Trophoblast cell (in vitro differentiated cells and primary cell): Measurements from ENCODE around the gene ANKRD13A.
A peak's percentile ranks its signal among the peaks of the same experiment; 100 is the strongest.

ENCODE experiments used
- DNase-seq, 2 donors: peaks; one replicate each; pipeline ENCODE4 v3.0.0-alpha.2; 2016
- H2AFZ ChIP-seq: 2 replicates; pipeline ENCODE4 v1.6.1; 2013; ENCODE audit warnings: low read length, moderate library complexity, mild to moderate bottlenecking; ENCODE audit not compliant: insufficient read depth, poor library complexity
- H2AK5ac ChIP-seq: 2 replicates; pipeline ENCODE4 v1.6.1; 2013; ENCODE audit warnings: mild to moderate bottlenecking, low read length
- H2BK120ac ChIP-seq: 2 replicates; pipeline ENCODE4 v1.6.1; 2013; ENCODE audit warnings: low read length, mild to moderate bottlenecking, moderate library complexity; ENCODE audit not compliant: insufficient read depth, poor library complexity
- H2BK12ac ChIP-seq: 2 replicates; pipeline ENCODE4 v1.6.1; 2013; ENCODE audit warnings: mild to moderate bottlenecking, low read length, moderate library complexity
- H2BK5ac ChIP-seq: 2 replicates; pipeline ENCODE4 v1.6.1; 2013; ENCODE audit warnings: low read length, low read depth, moderate library complexity, mild to moderate bottlenecking; ENCODE audit not compliant: poor library complexity
- H3K14ac ChIP-seq: 2 replicates; pipeline ENCODE4 v1.6.1; 2013; ENCODE audit warnings: mild to moderate bottlenecking, low read length
- H3K18ac ChIP-seq: 2 replicates; pipeline ENCODE4 v1.6.1; 2013; ENCODE audit warnings: mild to moderate bottlenecking, low read length
- H3K23ac ChIP-seq: 2 replicates; pipeline ENCODE4 v1.6.1; 2013; ENCODE audit warnings: low read length
- H3K27ac ChIP-seq: 2 replicates; pipeline ENCODE4 v1.5.1; 2013; ENCODE audit warnings: low read depth, mild to moderate bottlenecking, inconsistent platforms, low read length, moderate library complexity
- H3K27me3 ChIP-seq: 2 replicates; pipeline ENCODE4 v1.6.1; 2013; ENCODE audit warnings: inconsistent platforms, mild to moderate bottlenecking, low read length, moderate library complexity; ENCODE audit not compliant: insufficient read depth
- H3K36me3 ChIP-seq, 2 experiments: 1 replicate in 1 of 2; 2 replicates in 1 of 2; pipeline ENCODE4 v1.6.1; 2013; ENCODE audit warnings: low read length in 2 of 2, mild to moderate bottlenecking in 2 of 2, moderate library complexity in 1 of 2; ENCODE audit not compliant: insufficient read depth in 2 of 2, control insufficient read depth in 1 of 2
- H3K4ac ChIP-seq: 2 replicates; pipeline ENCODE4 v1.6.1; 2013; ENCODE audit warnings: low read depth, mild to moderate bottlenecking, low read length, moderate library complexity
- H3K4me1 ChIP-seq, 2 experiments: 1 replicate in 1 of 2; 2 replicates in 1 of 2; pipeline ENCODE4 v1.6.1; 2013; ENCODE audit warnings: low read length in 2 of 2, mild to moderate bottlenecking in 2 of 2, moderate library complexity in 1 of 2; ENCODE audit not compliant: insufficient read depth in 2 of 2, control insufficient read depth in 1 of 2
- H3K4me2 ChIP-seq: 2 replicates; pipeline ENCODE4 v1.6.1; 2013; ENCODE audit warnings: inconsistent platforms, mild to moderate bottlenecking, low read length, moderate library complexity
- H3K4me3 ChIP-seq: 2 replicates; pipeline ENCODE4 v1.5.1; 2013; ENCODE audit warnings: mild to moderate bottlenecking, low read depth, low read length, inconsistent platforms
- H3K79me1 ChIP-seq: one replicate; pipeline ENCODE4 v1.6.1; 2013; ENCODE audit warnings: low read length
- H3K79me2 ChIP-seq: 2 replicates; pipeline ENCODE4 v1.6.1; 2013; ENCODE audit warnings: low read length, mild to moderate bottlenecking; ENCODE audit not compliant: control insufficient read depth, insufficient read depth, poor library complexity
- H3K9ac ChIP-seq: 2 replicates; pipeline ENCODE4 v1.6.1; 2013; ENCODE audit warnings: mild to moderate bottlenecking, low read length
- H3K9me3 ChIP-seq: 2 replicates; pipeline ENCODE4 v1.6.1; 2013; ENCODE audit warnings: low read depth, mild to moderate bottlenecking, control low read depth, inconsistent platforms, low read length; ENCODE audit not compliant: insufficient read depth
- H4K12ac ChIP-seq: 2 replicates; pipeline ENCODE4 v1.6.1; 2013; ENCODE audit warnings: low read depth, mild to moderate bottlenecking, low read length, moderate library complexity
- H4K8ac ChIP-seq: 2 replicates; pipeline ENCODE4 v1.6.1; 2013; ENCODE audit warnings: low read depth, mild to moderate bottlenecking, low read length, moderate library complexity
- H4K91ac ChIP-seq: one replicate; pipeline ENCODE4 v1.6.1; 2013; ENCODE audit warnings: low read depth, mild to moderate bottlenecking, low read length, moderate library complexity
- WGBS: extraction: QIAGEN DNeasy Blood & Tissue Kit; methylation state at CpG from one replicate; pipeline ENCODE4 v1.1.7; 2013; ENCODE audit warnings: missing lambda C conversion rate; ENCODE audit not compliant: insufficient read length, insufficient coverage; ENCODE audit errors: extremely low coverage; 5-methylcytosine and 5-hydroxymethylcytosine counted together

The ANKRD13A gene

DNA sequence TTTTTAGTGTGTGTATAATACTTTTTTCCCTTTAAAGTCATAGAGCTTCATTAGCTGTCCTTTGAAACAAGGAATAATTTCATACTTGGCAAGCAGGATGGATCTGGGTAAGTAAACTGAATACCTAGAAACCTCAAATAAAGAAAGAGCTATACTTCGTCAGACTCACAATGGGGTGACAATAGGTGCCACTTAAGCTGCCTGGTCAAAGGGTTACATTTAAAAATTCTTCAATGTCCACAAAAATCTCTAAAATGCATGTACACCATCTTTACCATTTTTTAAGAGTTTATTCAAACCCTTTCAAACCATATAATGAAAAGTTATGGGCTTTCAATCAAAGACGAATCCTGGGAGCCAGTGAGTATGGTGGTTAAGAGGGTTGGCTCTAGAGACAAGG lies 6.1 kb upstream of the ANKRD13A start:
- H2BK5ac ChIP-seq, result no peak overlapping the region
- no peak overlapping the region for H4K8ac ChIP-seq
- no peak for DNase-seq
- H2AK5ac ChIP-seq, result no peak overlapping the region
- peaks cover 4% of the 10 kb centered on the region for H3K79me1 ChIP-seq
- no peak overlapping the region for H3K4me3 ChIP-seq
- no peak overlapping the region for H2AFZ ChIP-seq
- peaks cover 7% of the 10 kb centered on the region for H3K79me2 ChIP-seq
- H3K9me3 ChIP-seq, result no peaks in the 10 kb centered on the region
- H3K18ac ChIP-seq, result no peak overlapping the region
- no peak overlapping the region for H2BK12ac ChIP-seq
- H4K12ac ChIP-seq, result no peak overlapping the region
- H3K27me3 ChIP-seq, result no peaks in the 10 kb centered on the region
- no peak overlapping the region for H3K4me2 ChIP-seq
- no peak overlapping the region for H3K14ac ChIP-seq
- no peak overlapping the region for H2BK120ac ChIP-seq
- no peak overlapping the region for H3K23ac ChIP-seq
- H3K36me3 ChIP-seq, result peaks cover 11 to 14% of the 10 kb centered on the region in 2 experiments
- WGBS, result no CpG with 5 or more reads among the region's 2 CpGs
- no peak overlapping the region for H3K27ac ChIP-seq
- no peak overlapping the region for H3K4ac ChIP-seq
- no peak overlapping the region for H3K9ac ChIP-seq
- no peaks in the 10 kb centered on the region for H3K4me1 ChIP-seq
- no peak overlapping the region for H4K91ac ChIP-seq

DNA sequence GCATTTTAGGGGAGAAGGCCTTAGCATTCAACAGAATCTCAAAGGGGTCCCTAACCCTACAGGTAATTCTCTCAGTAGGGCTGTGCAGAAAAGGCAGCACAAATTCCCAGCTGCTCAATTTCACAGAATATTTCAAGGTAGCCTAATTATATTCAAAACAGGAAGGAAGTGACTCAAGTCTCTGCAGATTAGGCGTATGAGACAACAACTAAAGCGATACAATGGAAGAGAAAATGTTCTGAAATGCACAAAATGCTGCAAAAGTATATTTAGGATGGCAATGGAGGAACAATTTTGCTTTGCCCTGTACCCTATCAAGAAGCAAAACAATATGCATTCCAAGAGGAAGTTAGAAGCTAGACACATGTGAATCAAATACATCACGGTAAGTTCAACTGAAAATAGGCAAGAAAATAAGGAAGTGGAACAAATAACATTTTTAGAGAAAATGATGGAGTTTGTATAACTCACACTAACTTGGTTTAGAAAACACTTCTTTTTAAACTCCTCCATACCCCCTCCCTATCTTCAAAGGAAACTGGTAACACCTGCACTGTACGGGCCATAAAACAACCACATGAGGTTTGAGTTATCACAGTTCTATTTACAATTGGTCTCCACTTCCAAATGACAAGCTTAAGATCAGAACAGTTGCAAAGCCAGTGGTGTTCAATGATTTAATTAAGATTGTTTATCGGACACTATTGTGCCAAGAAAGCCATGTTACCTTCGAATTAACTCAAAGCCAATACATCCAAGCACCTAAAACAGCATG lies 4.6 kb upstream of the ANKRD13A start:
- Histone ChIP-seq H3K9ac (no peak overlapping the region), H3K14ac (no peak overlapping the region), H3K4me2 (no peak overlapping the region), H3K9me3 (no peaks in the 10 kb centered on the region), H2AK5ac (no peak overlapping the region), H4K12ac (no peak overlapping the region), H3K27me3 (no peaks in the 10 kb centered on the region), H3K18ac (no peak overlapping the region), H4K8ac (no peak overlapping the region), H3K4ac (no peak overlapping the region), H3K23ac (no peak overlapping the region), H3K27ac (no peak overlapping the region), H3K79me2 (peaks cover 8% of the 10 kb centered on the region), H3K4me1 (no peaks in the 10 kb centered on the region), H2BK12ac (no peak overlapping the region), H3K79me1 (peaks cover 8% of the 10 kb centered on the region), H3K36me3 (peaks cover 4 to 6% of the 10 kb centered on the region in 2 experiments), H3K4me3 (no peak overlapping the region), H4K91ac (no peak overlapping the region), H2BK5ac (no peak overlapping the region), H2AFZ (no peak overlapping the region), H2BK120ac (no peak overlapping the region)
- DNase-seq, result no peak
- WGBS, result no CpG with 5 or more reads among the region's 6 CpGs

DNA sequence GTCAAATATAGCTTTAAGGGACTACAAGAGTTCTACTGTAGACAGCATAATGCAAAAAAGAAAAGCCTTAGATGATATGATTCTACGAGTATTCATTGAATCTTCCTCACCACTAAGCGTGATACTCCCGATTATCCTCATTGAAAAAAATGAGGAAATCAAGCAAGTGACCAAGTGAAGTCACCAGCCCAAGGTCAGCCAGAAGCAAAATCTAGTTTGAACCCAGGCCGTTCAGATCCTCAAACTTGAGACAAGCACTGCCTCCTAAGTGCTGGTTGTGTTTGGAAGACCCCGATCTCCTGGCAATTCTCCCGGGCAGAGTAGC lies 3.9 kb upstream of the ANKRD13A start:
- no peak overlapping the region for H3K23ac ChIP-seq
- H3K36me3 ChIP-seq, result peaks cover 4% of the 10 kb centered on the region in 2 experiments
- peaks cover 8% of the 10 kb centered on the region for H3K79me2 ChIP-seq
- H3K4me2 ChIP-seq, result peak overlapping the region; percentile 84
- no peak overlapping the region for H2BK5ac ChIP-seq
- H3K9ac ChIP-seq, result peak overlapping the region; percentile 30
- no peak overlapping the region for H4K8ac ChIP-seq
- H4K91ac ChIP-seq, result no peak overlapping the region
- no peak for DNase-seq
- H2BK12ac ChIP-seq, result no peak overlapping the region
- peaks cover 8% of the 10 kb centered on the region for H3K79me1 ChIP-seq
- no peaks in the 10 kb centered on the region for H3K27me3 ChIP-seq
- peak overlapping the region; percentile 41 for H2AFZ ChIP-seq
- peak overlapping the region; percentile 94 for H3K4me3 ChIP-seq
- H3K4ac ChIP-seq, result no peak overlapping the region
- no peak overlapping the region for H2AK5ac ChIP-seq
- peak overlapping the region; percentile 30 for H3K18ac ChIP-seq
- no CpG with 5 or more reads among the region's 6 CpGs for WGBS
- H3K4me1 ChIP-seq, result peaks cover 0 to 3% of the 10 kb centered on the region in 2 experiments
- no peak overlapping the region for H4K12ac ChIP-seq
- no peaks in the 10 kb centered on the region for H3K9me3 ChIP-seq
- H3K27ac ChIP-seq, result no peak overlapping the region
- H3K14ac ChIP-seq, result no peak overlapping the region
- H2BK120ac ChIP-seq, result no peak overlapping the region

DNA sequence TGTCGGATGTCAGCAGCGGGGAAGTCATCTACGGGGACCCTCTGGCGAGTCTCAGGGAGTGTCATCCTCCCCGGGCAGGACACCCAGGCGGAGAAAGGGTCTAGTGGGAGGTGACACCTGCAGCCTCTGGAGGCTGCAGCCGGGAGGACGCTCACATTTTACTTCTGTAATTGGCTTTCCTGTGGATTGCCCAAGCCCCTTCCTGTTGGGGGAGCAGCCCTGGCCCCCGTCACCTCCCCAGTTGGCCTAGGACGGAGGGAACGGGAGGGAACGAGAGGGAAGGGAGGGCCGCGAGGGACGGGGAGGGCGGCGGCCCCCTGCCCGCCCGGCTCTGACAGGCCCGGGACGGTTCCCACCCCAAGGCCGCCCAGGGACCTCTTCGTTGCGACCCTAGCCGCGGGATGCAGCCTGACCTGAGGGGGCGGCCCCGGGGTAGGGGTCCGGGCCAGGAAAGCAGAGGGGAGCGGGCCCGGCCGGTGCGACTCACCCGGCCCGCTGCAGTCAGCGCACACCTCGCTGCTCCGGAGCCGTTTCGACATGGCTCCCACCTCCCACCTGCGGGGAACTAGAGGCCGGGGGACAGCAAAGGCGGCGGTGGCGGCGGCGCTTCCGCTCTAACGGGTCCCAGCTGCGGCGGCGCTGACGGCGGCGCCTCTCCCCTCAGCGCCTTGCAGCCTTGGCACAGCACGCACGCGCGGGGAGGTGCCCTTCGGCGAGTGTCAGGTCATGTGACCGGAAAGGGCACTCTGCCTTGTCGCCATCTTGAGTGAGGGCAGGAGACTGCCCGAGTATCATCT lies 3.3 kb upstream of the ANKRD13A start, which contains the start of gene GIT2:
Gene GIT2, minus strand, starts transcription at position 683 of the 797 bp plus-strand sequence. Its CDS starts 144 bp downstream, at position 539.
- H3K79me2 ChIP-seq, result peaks cover 8% of the 10 kb centered on the region
- peak within 1 kb of the TSS; percentile 37 for H3K14ac ChIP-seq
- H2AK5ac ChIP-seq, result no peak within 1 kb of the TSS
- H3K23ac ChIP-seq, result no peak within 1 kb of the TSS
- H3K4me1 ChIP-seq, result peaks cover 0 to 4% of the 10 kb centered on the region in 2 experiments
- H4K12ac ChIP-seq, result peak within 1 kb of the TSS; percentile 31
- peak within 1 kb of the TSS; percentile 13 for H2BK120ac ChIP-seq
- H2BK12ac ChIP-seq, result no peak within 1 kb of the TSS
- H3K9ac ChIP-seq, result peak within 1 kb of the TSS; percentile 74
- peak within 1 kb of the TSS; percentile 1 for H2BK5ac ChIP-seq
- peak within 1 kb of the TSS; percentile 56 for H4K91ac ChIP-seq
- peak within 1 kb of the TSS; percentile 71 for H3K18ac ChIP-seq
- H3K27me3 ChIP-seq, result no peaks in the 10 kb centered on the region
- H3K4me3 ChIP-seq, result peak within 1 kb of the TSS; percentile 94
- H3K79me1 ChIP-seq, result peaks cover 8% of the 10 kb centered on the region
- WGBS, result no CpG with 5 or more reads among the region's 65 CpGs
- H3K36me3 ChIP-seq, result peaks cover 2 to 3% of the 10 kb centered on the region in 2 experiments
- H3K4me2 ChIP-seq, result peak within 1 kb of the TSS; percentile 84
- H3K9me3 ChIP-seq, result no peaks in the 10 kb centered on the region
- H3K4ac ChIP-seq, result no peak within 1 kb of the TSS
- H2AFZ ChIP-seq, result peak within 1 kb of the TSS; percentile 50
- peak within 1 kb of the TSS; percentile 70 for H4K8ac ChIP-seq
- H3K27ac ChIP-seq, result no peak within 1 kb of the TSS
- DNase-seq, result peak; percentile 91 to 96
